ENCODE data around the gene ZFTA. TPM values are rescaled to one million over a fixed set of nuclear protein-coding genes. Genes with fewer than 3 reads are reported as not detected.
"Not testable (repeated sequence)": the region's sequence is repeated elsewhere in the genome, so short reads cannot be mapped to it uniquely, and the experiment has no call there.

The ZFTA gene
- total RNA-seq, 1 experiment from 2014 or later, result 5.6 TPM

DNA sequence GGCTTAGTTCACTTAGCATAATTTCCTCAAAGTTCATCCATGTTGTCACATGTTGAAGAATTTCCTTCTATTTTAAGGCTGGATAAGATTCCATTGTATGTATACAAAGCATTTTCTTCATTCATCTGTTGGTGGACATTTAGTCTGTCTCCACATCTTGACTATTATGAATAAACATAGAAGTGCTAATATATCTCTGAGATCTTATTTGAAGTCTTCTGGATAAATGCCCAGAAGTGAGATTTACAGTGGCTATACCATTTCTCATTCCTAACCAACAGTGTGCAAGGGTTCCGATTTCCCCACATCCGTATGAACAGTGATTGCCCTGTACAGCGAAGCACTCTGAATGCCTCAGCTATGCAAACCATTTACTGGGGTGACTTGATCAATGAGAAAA lies 6.6 kb upstream of the ZFTA start:
- DNase-seq (ENCODE audit: low spot score), result no peak

DNA sequence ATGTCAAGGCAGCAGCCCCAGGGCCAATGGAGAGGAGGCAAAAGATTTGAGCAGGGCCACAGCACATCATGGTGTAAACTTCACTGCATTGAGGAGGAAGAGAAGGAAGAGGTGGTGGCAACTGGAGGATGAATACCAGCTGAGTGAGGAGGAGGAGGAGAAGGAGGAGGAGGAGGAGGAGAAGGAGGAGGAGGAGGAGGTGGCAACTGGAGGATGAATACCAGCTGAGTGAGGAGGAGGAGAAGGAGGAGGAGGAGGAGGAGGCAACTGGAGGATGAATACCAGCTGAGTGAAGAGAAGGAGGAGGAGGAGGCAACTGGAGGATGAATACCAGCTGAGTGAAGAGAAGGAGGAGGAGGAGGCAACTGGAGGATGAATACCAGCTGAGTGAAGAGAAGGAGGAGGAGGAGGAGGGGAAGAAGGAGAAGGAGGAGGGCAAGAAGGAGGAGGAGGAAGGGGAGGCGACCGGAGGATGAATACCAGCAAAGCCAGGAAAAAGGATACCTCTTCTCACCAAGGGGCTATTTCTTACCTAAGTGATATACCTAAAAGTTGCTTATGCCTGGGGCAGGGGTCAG lies 3.3 kb upstream of the ZFTA start:
- not testable (repeated sequence) for DNase-seq (ENCODE audit: low spot score)

DNA sequence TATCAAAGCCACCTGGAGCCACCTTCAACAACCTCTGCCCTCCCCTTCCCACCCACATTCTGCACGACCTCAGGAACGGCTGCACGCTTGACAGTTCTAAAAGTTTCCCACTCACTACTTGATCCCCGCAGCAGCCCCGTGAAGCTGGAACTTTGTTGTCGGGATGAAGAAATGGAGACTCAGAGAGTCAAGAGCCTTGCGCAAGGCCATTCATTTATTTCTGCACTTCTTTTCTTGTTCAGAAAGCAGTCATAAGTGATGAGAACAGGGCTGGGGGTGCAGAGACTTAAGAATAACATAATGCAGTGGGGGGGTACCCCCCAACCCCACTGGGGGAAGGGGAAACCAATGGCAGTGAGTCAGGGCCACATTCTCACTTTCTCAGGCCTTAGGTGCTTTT lies 2.2 kb upstream of the ZFTA start:
- DNase-seq (ENCODE audit: low spot score), result no peak

DNA sequence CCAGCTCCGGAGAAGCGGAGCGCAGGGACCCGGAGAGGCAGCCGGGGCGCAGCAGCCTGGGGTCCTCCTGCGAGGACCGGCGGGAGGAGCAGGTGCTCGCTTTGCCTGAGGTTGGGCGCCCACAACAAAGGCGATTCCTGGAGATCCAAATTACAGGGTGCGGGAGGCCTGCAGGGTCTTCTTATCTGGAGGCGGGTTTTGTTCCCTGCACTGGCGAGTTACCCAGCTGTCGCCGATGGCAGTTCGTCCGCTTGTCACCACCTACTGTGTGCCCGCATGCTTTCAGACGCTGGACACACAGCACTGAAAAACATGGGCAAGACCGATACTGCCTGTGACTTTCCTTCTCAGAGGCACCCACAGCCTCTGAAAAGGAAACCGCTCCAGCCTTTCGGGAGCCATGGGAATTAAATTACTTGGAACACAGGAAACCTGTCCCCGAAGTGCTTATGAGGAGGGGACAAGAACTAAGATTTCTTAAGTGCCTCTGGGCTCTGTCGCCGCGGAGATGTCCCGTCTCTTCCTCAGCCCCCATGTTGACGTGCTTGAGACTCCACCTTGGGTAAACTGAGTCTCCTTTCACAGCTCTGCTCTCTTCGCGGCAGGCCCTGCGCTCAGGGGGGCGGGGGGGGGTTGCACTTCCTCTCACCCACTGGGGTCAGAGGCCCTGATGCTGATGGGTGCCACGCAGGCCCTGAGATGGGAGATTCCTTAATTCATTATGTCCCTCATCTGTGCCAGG lies 1.3 kb upstream of the ZFTA start:
- DNase-seq (ENCODE audit: low spot score), result no peak

DNA sequence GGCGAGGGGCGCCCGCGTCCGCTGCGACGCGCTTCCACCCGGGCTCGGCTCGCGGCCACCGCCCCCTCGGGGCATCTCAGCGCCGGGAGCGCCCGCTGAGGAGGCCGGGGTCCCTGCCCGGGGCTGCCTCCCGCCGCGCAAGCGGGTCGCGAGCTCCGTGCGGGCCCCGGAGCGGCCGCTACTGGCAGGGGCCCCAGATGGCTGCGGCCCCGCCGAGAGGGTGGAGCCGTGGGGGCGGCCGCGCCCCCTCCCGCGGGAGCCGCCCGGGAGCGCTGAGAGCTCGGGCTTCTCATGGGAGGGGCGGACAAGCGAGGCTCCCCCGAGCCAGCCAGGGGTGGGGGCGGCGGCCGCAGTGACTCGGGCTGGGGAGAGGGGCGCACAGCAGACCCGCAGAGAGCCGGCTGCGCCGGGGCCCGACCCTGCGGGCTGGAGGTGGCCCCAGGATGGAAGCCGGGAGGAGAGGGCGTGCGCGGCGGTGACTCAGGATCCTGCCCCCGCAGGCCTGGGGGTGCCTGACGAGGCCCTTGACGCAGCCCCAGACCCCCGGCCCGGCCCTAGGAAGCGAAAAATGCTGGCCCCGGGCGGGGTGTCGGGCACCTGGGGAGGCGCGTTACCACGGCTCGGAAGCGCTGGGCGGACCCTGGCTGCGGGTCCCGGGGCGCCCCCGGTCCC lies 603 bp upstream of the ZFTA start:
- no peak for DNase-seq (ENCODE audit: low spot score)

DNA sequence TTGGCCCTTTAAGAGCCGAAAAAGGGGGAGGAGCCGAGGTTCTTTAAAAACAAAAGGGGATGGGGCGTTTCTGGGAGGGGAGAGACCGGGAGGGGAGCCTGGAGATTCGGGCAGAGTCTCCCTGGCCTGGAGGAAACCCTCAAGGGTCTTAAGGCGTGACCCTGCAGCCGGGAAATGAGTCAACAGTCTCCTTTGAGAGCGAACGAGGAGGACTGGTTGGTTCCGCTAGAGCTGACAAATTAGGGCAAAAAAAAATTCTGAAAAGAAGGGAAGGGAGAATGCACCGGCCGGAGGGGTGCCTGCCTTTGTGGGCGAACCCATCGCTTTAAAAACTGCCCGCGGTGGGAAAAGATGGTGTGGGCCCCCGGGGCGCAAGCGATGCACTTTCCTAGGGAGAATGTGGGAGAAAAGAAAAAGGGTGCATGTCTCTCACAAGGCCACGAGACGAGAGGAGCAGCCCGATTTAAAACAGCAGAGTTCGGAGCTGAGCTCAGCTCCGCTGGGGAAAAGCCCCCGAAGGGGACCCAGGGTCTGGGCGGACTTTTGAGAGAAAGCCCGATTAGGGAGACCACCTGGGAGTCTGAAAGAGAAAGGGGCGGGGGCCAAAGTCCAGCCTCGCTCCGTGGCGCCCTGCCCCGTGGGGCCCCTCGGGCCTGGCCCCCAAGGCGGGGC lies 874 bp downstream of the ZFTA start:
- DNase-seq (ENCODE audit: low spot score), result no peak

DNA sequence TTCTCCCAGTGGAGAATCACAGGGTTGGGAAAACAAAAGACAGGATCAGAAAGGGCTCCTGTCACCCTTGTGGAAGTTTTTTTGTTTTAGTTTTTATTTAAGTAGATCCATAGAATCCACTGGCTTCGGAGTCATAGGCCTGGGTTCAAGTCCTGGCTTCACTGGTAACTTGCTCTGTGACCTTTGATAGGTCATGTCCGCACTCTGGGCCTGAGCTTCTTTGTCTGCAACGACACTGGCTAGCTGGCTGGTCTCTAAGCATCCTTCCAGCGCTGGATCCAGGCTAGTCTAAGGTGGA lies 1.4 kb downstream of the ZFTA start:
- no peak for DNase-seq (ENCODE audit: low spot score)

- no peak for DNase-seq (ENCODE audit: low spot score)
Observed at GRCh38 chr11:63766531-63767235, 1.9 kb downstream of the ZFTA start.

DNA sequence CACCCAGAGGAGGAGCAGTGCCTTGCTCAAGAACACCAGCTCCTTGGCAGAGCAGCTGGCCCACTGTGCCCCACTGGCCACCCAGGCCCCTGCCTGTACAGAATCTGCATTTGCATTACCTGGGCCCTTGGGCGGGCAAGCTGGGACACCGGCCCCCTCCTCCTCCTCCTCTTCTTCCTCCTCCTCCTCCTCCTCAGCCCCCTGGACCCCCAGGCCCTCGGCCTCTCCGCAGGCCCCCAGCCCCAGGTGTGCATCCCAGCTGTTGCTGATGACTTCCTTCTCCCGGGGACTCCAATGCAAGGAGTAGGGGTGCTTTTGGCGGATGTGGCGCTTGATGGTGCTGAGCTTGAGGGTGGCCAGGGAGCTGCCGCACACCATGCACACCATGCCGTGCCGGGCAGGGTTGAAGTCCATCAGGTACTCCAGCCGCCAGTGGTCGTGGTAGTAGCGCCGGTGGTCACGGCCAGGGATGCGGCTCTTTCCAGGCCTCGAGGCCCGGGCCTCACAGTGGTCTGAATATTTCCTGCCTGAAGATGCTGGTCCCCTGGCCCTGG lies 2.8 kb downstream of the ZFTA start:
- no peak for DNase-seq (ENCODE audit: low spot score)

- no peak for DNase-seq (ENCODE audit: low spot score)
Observed at GRCh38 chr11:63764679-63765647, 3.6 kb downstream of the ZFTA start.

- no peak for DNase-seq (ENCODE audit: low spot score)
Observed at GRCh38 chr11:63764340-63764678, 4.3 kb downstream of the ZFTA start.

DNA sequence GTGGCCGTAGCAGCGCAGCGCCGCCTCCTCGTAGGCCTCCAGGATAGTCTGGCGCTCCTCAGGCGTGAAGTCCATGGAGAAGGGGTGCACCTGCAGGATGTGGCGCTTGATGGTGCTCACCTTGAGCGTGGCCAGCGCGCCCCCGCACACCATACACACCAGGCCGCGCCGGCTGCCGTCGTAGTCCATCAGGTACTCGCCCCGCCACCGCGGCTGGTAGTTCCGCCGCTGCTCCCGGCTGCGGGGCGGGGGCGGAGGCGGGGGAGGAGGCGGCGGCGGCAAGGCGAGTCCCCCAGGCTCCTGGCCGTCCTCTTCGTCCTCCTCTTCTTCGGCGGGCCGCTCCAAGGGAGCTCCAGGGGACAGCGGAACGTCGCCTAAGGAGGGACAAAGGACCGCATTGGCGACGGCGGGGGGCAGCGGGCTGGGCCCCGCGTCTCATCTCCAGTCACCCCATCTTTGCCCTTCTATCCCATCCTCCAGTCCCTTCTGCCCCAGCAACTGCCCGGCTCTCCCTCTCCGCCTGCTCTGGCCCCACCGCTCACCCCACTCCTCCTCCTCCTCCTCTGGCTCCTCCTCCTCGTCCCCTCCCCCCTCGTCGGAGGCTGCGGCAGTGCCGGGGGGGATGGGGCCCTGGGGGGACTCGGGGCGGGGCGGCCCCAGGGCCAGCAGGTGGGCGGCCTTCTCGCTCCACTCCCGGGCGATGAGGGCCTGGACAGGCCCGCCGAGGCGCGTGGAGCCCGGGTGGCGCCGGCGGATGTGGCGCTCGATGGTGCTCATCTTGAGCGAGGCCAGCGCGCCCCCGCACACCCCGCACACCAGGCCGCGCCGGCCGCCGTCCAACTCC lies 4.9 kb downstream of the ZFTA start:
- DNase-seq (ENCODE audit: low spot score), result no peak

DNA sequence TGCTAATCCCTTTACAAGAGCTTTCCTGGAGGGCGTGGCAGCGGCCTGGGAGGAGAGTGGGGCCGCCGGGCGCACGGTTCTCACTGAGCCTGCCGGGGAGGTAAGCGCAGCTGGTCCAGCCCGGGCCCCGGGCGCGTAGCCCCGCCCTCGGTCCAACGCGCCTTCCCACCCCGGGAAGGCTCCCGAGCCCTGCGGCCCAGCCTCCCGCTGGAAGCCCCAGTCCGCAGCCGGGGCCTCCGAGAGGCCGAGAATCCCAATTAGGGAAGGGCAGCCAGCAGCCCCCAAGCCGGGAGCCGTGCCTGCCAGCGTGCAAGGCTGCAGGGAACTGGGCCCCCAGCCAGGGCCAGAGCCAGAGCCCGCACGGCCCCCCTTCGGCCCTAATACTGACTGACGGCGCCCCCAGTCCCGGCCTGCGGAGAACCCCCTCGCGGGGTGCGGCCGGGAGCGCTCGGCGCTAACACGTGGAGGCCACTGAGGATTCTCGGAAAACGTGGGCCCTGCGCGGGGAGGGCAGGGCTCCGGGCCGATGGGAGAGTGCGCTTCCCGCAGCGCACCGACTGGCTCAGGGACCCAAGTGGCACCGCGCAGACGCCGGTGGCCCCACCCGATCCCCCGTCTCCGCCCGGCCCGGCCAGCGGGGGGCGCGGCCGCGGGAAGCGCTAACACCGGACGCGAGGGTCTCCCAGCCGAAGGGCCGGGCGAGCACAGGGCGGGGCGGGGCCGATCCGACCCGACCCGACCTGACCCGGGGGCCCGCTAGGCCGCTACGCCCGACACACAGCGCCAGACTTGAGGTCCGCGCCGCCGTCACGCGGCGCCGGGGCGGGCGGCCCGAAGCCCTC lies 5.7 kb downstream of the ZFTA start:
- no peak for DNase-seq (ENCODE audit: low spot score)

GRCh38 chr11:63761931-63762653 lies 6.5 kb downstream of the ZFTA start:
- DNase-seq (ENCODE audit: low spot score), result no peak

DNA sequence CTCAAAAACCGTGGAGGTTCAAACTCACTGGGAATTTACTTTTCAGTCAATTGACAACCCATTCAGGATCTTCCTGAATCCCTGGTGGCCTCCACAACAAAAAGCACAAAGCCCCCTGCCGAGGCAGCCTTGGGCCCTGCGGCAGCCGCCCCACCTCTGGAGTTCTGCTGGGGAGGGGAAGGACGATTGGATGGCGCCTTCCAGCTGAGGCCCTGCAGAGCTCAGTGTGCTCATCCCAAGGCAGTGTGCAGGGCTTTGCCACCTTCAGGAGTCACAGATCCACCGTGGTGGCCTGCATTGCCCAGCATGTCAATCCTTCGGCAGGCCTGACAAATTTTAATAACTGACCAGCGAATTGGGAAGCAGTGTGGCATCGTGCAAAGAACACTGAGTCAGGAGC lies 7.4 kb downstream of the ZFTA start:
- no peak for DNase-seq (ENCODE audit: low spot score)

- DNase-seq (ENCODE audit: low spot score), result no peak
Observed at GRCh38 chr11:63760487-63761079, 8.0 kb downstream of the ZFTA start.

DNA sequence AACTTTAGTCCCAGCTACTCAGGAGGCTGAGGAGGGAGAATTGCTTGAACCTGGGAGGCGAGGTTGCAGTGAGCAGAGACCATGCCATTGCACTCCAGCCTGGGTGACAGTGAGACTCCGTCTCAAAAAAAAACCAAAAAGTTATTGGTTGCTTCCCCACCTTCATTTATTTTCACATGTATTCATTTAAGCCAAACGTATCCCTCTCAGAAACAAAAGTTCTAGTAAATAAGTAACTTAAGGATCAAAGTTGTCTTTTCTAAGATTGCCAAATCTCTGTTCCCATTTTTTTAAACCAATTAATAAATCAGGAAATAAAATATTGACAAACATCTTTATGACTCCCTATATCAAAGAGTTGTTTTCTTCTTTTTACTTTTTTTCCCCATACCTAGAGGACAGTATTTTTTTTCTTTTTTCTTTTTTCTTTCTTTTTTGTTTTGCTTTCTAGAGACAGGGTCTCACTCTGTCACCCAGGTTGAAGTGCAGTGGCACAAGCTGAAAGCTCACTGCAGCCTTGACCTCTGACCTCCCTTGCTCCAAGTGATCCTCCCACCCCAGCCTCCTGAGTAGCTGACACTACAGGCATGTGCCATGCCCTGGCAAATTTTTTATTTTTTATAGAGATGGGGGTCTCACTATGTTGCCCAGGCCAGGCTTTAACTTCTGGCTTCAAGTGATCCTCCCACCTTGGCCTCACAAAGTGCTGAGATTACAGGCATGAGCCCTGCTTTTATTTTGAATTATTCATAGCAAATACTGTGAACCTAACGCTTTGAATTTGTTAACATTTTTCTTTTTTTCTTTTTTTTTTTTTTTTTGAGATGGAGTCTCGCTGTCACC lies 11.4 kb downstream of the ZFTA start:
- no peak for DNase-seq (ENCODE audit: low spot score)

Data from H4 (cell line).